ENCODE measurements around the gene TAF3. TPM values are rescaled to one million over a fixed set of nuclear protein-coding genes. Genes with fewer than 3 reads are reported as not detected.

Gene TAF3
- total RNA-seq, 1 donor from 2014 or later = 4.8 TPM

GRCh38 chr10:7956508-7956907 is 138.2 kb downstream of the TAF3 start:
- H3K4me3 ChIP-seq (ENCODE audit: low read depth, low read length) = no peak overlapping the region
- H3K36me3 ChIP-seq (ENCODE audit: control insufficient read depth, insufficient read depth, low read length) = no peaks in the 10 kb centered on the region
- H3K27me3 ChIP-seq (ENCODE audit: control insufficient read depth, insufficient read depth, low read length) = no peaks in the 10 kb centered on the region
- TF ChIP-seq CTCF (IDR thresholded peaks at IDR 0.05; ENCODE audit: insufficient read depth, low read length, poor library complexity, severe bottlenecking) = no peak
- no peak for DNase-seq (ENCODE audit: low read depth)

- Histone ChIP-seq H3K36me3 (ENCODE audit: control insufficient read depth, insufficient read depth, low read length) (no peaks in the 10 kb centered on the region), H3K4me3 (ENCODE audit: low read depth, low read length) (no peak overlapping the region), H3K27me3 (ENCODE audit: control insufficient read depth, insufficient read depth, low read length) (no peaks in the 10 kb centered on the region)
- DNase-seq (ENCODE audit: low read depth) = no peak
- TF ChIP-seq CTCF (IDR thresholded peaks at IDR 0.05; ENCODE audit: insufficient read depth, low read length, poor library complexity, severe bottlenecking) = no peak
Observed at GRCh38 chr10:7957591-7957990, 139.3 kb downstream of the TAF3 start.

- Histone ChIP-seq H3K4me3 (ENCODE audit: low read depth, low read length) (no peak overlapping the region), H3K36me3 (ENCODE audit: control insufficient read depth, insufficient read depth, low read length) (no peaks in the 10 kb centered on the region), H3K27me3 (ENCODE audit: control insufficient read depth, insufficient read depth, low read length) (no peaks in the 10 kb centered on the region)
- no peak for DNase-seq (ENCODE audit: low read depth)
- TF ChIP-seq CTCF (IDR thresholded peaks at IDR 0.05; ENCODE audit: insufficient read depth, low read length, poor library complexity, severe bottlenecking) = no peak
Observed at GRCh38 chr10:7958442-7958841, 140.1 kb downstream of the TAF3 start.

GRCh38 chr10:7960108-7960507 is 141.8 kb downstream of the TAF3 start:
- TF ChIP-seq CTCF (IDR thresholded peaks at IDR 0.05; ENCODE audit: insufficient read depth, low read length, poor library complexity, severe bottlenecking) = no peak
- no peak overlapping the region for H3K4me3 ChIP-seq (ENCODE audit: low read depth, low read length)
- H3K36me3 ChIP-seq (ENCODE audit: control insufficient read depth, insufficient read depth, low read length) = no peaks in the 10 kb centered on the region
- no peaks in the 10 kb centered on the region for H3K27me3 ChIP-seq (ENCODE audit: control insufficient read depth, insufficient read depth, low read length)
- no peak for DNase-seq (ENCODE audit: low read depth)

- TF ChIP-seq CTCF (IDR thresholded peaks at IDR 0.05; ENCODE audit: insufficient read depth, low read length, poor library complexity, severe bottlenecking) = no peak
- Histone ChIP-seq H3K36me3 (ENCODE audit: control insufficient read depth, insufficient read depth, low read length) (no peaks in the 10 kb centered on the region), H3K4me3 (ENCODE audit: low read depth, low read length) (no peak overlapping the region), H3K27me3 (ENCODE audit: control insufficient read depth, insufficient read depth, low read length) (no peaks in the 10 kb centered on the region)
- no peak for DNase-seq (ENCODE audit: low read depth)
Observed at GRCh38 chr10:7962592-7962991, 144.3 kb downstream of the TAF3 start.

GRCh38 chr10:7965457-7965856 is 147.2 kb downstream of the TAF3 start:
- H3K27me3 ChIP-seq (ENCODE audit: control insufficient read depth, insufficient read depth, low read length) = no peaks in the 10 kb centered on the region
- H3K4me3 ChIP-seq (ENCODE audit: low read depth, low read length) = no peak overlapping the region
- DNase-seq (ENCODE audit: low read depth) = no peak
- no peaks in the 10 kb centered on the region for H3K36me3 ChIP-seq (ENCODE audit: control insufficient read depth, insufficient read depth, low read length)
- no peak for TF ChIP-seq CTCF (IDR thresholded peaks at IDR 0.05; ENCODE audit: insufficient read depth, low read length, poor library complexity, severe bottlenecking)
